Kidney tubule cell (primary cell): ENCODE data around the gene OR2A12.
"Not testable (repeated sequence)": the region's sequence is repeated elsewhere in the genome, so short reads cannot be mapped to it uniquely, and the experiment has no call there.

Experiments
- DNase-seq: peaks from one replicate; pipeline ENCODE4 v3.0.0-alpha.2; 2018; ENCODE audit warnings: low spot score

The OR2A12 gene

GRCh38 chr7:144085978-144086377 is at the start of gene OR2A12:
Gene OR2A12, plus strand, starts transcription at chr7:144086278. Its CDS starts 8,830 bp downstream, at chr7:144095108.
- no peak for DNase-seq

- DNase-seq = no peak
These were observed 49.7 kb upstream of the OR2A12 start for GRCh38 chr7:144036302-144036885.

- DNase-seq = no peak
These were observed 48.6 kb upstream of the OR2A12 start for GRCh38 chr7:144037414-144038035.

- no peak for DNase-seq
These were observed 47.2 kb upstream of the OR2A12 start for GRCh38 chr7:144038887-144039286.

GRCh38 chr7:144048648-144049047 is 37.4 kb upstream of the OR2A12 start, which contains the start of gene OR2A5:
Gene OR2A5, plus strand, starts transcription at chr7:144048948. Its CDS starts 1,454 bp downstream, at chr7:144050402.
- no peak for DNase-seq

- no peak for DNase-seq
These were observed 36.6 kb upstream of the OR2A12 start for GRCh38 chr7:144049491-144049890.

- DNase-seq = peak; percentile 16
These were observed 36.0 kb upstream of the OR2A12 start for GRCh38 chr7:144050093-144050492.

- DNase-seq = not testable (repeated sequence)
These were observed 35.2 kb upstream of the OR2A12 start for GRCh38 chr7:144050884-144051283.

GRCh38 chr7:144057954-144058353 is 28.1 kb upstream of the OR2A12 start:
- peak; percentile 55 for DNase-seq

- DNase-seq = no peak
These were observed 22.4 kb upstream of the OR2A12 start for GRCh38 chr7:144063710-144064109.

- no peak for DNase-seq
These were observed 16.6 kb upstream of the OR2A12 start, which contains the start of gene OR2A25 for GRCh38 chr7:144069511-144069910. Gene OR2A25, plus strand, starts transcription at chr7:144069811. Its CDS starts 4,409 bp downstream, at chr7:144074220.

GRCh38 chr7:144069953-144070352 is 16.1 kb upstream of the OR2A12 start:
- no peak for DNase-seq

GRCh38 chr7:144074374-144074773 is 11.7 kb upstream of the OR2A12 start:
- DNase-seq = no peak

GRCh38 chr7:144086730-144087129 is 652 bp downstream of the OR2A12 start:
- DNase-seq = no peak

GRCh38 chr7:144087230-144087629 is 1.2 kb downstream of the OR2A12 start:
- no peak for DNase-seq

- DNase-seq = no peak
These were observed 4.6 kb downstream of the OR2A12 start for GRCh38 chr7:144090667-144091066.

- DNase-seq = no peak
These were observed 12.7 kb downstream of the OR2A12 start for GRCh38 chr7:144098776-144099175.

GRCh38 chr7:144100607-144101006 is 14.5 kb downstream of the OR2A12 start:
- no peak for DNase-seq

GRCh38 chr7:144102041-144102440 is 16.0 kb downstream of the OR2A12 start:
- DNase-seq = no peak

- no peak for DNase-seq
These were observed 19.1 kb downstream of the OR2A12 start for GRCh38 chr7:144105211-144105610.

GRCh38 chr7:144109283-144109682 is 23.2 kb downstream of the OR2A12 start, which contains the start of gene OR2A2:
Gene OR2A2, plus strand, starts transcription at chr7:144109583. Its CDS starts 0 bp downstream, at chr7:144109583.
- no peak for DNase-seq

GRCh38 chr7:144110272-144110671 is 24.2 kb downstream of the OR2A12 start:
- no peak for DNase-seq

- no peak for DNase-seq
These were observed 27.6 kb downstream of the OR2A12 start for GRCh38 chr7:144113651-144114050.

- DNase-seq = peak; percentile 5
These were observed 32.3 kb downstream of the OR2A12 start for GRCh38 chr7:144118341-144118740.
